ENCODE measurements around the gene IL13.
"Not testable (repeated sequence)": the region's sequence is repeated elsewhere in the genome, so short reads cannot be mapped to it uniquely, and the experiment has no call there.

The IL13 gene

GRCh38 chr5:132657676-132658380 lies at the start of gene IL13:
Gene IL13, plus strand, starts transcription at chr5:132658173. Its CDS starts 14 bp downstream, at chr5:132658187.
- DNase-seq = no peak

GRCh38 chr5:132611965-132612364 lies 46.0 kb upstream of the IL13 start:
- no peak for DNase-seq

- no peak for DNase-seq
Observed at GRCh38 chr5:132612846-132613245, 45.1 kb upstream of the IL13 start.

- no peak for DNase-seq
Observed at GRCh38 chr5:132621699-132622098, 36.3 kb upstream of the IL13 start.

DNA sequence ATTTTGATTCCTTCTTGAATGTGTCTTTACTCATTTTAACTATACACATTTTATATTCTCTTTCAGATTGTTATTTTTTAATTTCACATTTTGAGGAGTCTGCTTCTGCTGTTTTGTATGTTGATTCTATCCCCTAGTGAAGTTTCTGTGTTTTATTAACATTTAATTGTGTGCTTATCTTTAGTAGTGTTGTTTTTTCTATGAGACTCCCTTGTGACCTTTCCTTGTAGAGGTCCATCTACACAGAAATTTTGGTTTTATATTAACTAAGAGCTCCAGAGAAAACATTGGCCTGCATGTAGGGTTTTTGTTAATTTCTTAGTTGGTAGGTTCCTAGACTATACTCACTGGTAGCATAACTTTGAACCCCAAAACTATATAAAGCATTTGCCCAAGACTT lies 35.4 kb upstream of the IL13 start:
- no peak for DNase-seq

DNA sequence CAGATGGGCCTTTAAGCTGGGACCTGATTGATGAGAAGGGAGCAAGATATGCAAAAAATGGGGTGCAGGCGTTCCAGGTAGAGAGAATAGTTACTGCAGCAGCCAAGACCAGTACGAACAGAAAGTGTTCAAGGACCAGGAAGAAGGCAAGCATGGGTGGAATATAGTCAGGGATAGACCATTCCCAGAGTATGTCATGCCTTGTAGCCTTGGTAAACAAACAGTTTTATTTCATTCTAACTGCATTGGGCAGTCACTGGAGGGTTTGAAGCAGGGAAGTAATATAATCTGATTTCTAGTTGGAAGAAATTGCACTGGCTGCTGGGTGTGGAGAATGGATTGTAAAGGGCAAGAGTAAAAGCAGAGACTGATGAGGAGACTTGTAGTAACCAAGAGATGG lies 30.5 kb upstream of the IL13 start:
- DNase-seq = no peak

DNA sequence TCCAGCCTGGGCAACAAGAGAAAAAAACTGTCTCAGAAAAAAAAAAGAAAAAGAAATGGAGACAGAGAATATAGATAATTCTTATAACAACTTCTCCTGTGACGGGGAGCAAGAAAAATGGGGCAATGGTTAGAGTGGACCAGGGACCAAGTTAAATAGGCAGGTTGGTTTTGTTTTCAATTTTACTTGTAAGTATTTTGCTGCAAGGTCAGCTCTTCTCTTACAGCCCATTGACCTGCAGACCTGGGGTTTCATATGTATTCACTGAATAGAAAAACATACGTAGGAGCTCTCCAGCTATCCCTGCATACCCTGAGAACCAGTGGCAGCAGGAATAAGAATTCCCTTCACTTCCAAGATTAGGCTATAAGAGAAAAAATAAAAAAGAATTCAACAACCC lies 29.2 kb upstream of the IL13 start:
- DNase-seq = no peak

- no peak for DNase-seq
Observed at GRCh38 chr5:132629230-132629944, 28.6 kb upstream of the IL13 start.

DNA sequence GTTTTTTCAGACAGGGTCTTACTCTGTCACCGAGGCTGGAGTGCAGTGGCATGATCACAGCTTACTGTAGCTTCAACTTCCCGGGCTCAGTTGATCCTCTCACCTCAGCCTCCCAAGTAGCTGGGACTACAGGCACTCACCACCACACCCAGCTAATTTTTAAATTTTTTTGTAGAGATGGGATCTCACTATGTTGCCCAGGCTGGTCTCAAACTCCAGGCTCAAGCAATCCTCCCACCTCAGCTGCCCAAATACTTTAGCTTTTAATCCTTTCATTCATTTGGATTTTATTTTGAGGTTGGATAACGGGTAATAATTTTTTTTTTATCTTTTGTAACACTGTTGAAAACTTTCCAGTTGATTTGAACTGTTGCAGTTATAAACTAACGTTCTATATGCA lies 24.4 kb upstream of the IL13 start:
- DNase-seq = not testable (repeated sequence)

DNA sequence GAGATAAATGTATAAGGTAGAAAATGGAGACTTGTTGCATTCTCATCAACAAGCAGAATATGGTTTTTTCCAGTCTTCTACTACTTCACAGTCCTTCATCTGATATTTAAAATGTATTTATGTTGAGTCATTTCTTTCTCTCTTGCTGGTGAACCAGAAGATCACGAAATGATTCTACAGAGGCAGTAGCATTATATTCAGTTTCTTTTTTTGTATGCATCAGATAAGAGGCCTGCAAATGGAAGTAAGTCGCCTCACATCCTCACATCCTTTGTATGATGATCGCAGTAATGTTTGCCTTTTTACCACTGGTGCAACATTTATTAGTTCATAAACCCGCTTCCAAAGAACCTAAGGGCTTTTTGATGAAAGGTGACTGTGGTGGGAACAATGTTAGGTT lies 22.1 kb upstream of the IL13 start:
- no peak for DNase-seq

DNA sequence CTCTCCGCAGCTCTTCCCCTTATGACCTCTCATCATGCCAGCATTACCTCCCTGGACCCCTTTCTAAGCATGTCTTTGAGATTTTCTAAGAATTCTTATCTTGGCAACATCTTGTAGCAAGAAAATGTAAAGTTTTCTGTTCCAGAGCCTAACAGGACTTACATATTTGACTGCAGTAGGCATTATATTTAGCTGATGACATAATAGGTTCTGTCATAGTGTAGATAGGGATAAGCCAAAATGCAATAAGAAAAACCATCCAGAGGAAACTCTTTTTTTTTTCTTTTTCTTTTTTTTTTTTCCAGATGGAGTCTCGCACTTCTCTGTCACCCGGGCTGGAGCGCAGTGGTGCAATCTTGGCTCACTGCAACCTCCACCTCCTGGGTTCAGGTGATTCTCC lies 20.7 kb upstream of the IL13 start:
- DNase-seq = no peak

DNA sequence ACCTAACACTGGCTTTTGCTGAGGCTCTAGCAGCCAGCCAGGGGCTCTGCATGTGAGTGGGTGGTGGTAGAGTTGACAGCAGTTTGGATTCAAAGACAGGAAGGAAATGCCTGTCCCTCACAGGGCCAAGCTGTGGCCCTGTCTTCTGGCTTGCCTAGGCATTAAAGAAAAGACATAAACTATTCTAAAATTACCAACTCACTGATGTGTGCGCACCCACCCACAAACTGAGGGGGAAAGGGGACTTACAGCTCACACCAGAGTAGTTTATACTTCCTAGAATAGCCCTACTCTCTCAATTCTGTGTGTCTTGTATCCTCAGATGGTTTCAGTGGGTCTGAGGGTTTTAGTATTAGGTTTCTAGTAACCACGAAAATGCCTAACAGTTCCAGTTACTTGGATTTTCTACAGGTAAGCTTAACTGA lies 18.3 kb upstream of the IL13 start:
- no peak for DNase-seq

GRCh38 chr5:132640613-132641012 lies 17.4 kb upstream of the IL13 start:
- DNase-seq = no peak

GRCh38 chr5:132641241-132641723 lies 16.7 kb upstream of the IL13 start:
- DNase-seq = no peak

GRCh38 chr5:132641841-132642240 lies 16.1 kb upstream of the IL13 start:
- DNase-seq = no peak

- DNase-seq = no peak
Observed at GRCh38 chr5:132644177-132644576, 13.8 kb upstream of the IL13 start.

DNA sequence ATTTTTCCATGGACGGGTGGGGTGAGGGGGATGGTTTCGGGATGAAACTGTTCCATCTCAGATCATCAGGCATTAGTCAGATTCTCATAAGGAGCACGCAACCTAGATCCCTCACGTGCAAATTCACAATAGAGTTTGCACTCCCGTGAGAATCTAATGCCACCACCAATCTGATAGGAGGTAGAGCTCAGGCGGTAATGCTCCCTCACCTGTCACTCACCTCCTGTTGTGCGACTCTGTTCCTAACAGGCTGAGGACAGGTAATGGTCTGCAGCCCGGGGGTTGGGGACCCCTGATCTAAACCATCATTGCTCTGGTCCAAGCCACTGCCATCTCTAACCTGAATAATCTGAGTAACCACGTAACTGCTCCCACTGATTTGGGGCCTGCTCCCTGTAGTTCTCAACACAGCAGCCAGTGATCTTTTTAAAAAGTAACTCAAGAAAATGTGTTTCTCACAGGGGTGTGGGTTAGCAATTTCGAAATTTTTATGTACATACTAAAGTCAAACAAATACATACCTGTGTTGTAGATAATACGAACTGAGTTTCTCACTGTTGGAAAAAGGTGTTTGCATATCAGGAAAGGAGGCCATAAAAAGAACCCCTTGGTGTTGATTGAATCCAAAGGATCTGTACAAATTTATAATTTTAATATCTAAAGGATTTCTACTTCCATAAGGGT lies 11.2 kb upstream of the IL13 start:
- DNase-seq = no peak

DNA sequence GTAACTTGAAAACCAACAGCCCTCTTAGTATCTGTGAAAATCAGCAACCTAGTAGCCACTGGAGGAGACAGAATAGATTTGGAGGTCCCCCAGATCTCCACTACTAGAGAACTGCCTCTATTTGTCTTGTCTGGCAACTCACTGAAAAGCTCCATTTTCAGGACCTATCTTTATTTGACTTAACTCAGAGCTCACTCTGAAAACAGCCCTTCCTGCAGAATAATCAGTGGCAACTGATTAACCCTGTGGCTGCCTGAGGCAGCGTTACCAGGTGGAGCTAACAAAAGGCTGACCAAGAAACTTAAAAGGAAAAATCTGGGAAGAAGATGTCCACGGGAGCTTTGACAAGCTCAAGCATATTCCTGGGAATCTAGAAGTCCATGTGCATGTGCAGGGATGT lies 10.5 kb upstream of the IL13 start:
- no peak for DNase-seq

DNA sequence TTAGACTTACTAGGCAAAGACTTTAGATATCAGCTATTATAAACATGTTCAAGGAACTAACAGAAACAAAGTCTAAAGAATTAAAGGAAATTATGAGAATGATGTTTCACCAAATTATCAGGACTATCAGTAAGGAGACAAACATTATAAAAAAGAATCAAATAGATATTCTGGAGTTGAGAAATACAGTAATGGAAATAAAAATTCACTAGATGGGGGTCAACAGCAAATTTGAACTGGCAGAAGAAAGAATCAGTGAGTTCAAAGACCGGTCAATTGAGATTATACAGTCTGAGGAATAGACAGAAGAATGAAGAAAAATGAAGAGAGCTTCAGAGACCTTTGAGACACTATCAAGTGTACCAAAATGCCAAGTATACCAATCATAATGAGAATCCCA lies 9.6 kb upstream of the IL13 start:
- DNase-seq = no peak

DNA sequence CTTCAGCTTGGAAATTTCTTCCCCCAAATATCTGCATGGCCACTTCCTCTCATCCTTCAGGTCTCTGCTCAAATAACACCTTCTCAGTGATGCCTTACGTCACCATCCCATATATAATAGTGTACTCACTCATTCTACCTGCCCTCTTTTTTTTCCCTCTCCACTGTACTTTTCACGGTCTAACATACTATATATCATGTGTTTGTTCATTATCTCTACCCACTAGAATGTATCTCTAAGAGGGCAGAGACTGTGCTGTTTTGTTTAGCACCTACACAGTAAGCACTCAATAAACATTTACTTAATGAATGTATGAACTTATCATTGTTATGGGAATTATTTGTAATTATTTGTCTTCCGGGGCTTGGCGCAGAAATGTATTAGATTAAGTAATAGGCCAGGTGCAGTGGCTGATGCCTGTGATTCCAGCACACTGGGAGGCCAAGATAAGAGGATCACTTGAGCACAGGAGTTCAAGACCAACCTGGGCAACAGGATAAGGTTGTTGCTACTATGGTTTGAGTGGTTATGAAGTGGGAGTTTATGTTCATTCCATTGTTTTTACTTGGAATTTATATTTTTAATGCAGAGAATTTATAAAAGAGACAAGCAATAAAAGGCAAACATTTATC lies 6.0 kb upstream of the IL13 start:
- no peak for DNase-seq

DNA sequence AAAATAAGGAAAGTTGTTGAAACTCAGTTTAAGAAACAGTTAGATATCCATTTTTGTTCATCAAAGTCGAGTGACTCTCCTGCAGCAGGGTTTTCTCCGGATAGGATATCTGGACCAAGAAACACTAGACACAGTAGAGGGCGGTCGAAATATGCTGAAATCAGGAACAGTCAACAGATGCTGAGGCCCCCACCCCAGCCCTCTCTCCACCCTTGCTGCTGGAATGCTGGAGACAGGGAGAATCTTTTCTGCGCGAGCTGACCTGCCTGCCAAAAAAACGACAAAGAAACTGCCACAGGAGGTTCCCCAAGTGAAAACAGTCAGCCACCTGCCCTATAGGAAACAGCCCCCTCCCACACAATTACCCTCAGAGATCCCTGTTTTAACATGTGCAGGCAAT lies 4.3 kb upstream of the IL13 start:
- no peak for DNase-seq

DNA sequence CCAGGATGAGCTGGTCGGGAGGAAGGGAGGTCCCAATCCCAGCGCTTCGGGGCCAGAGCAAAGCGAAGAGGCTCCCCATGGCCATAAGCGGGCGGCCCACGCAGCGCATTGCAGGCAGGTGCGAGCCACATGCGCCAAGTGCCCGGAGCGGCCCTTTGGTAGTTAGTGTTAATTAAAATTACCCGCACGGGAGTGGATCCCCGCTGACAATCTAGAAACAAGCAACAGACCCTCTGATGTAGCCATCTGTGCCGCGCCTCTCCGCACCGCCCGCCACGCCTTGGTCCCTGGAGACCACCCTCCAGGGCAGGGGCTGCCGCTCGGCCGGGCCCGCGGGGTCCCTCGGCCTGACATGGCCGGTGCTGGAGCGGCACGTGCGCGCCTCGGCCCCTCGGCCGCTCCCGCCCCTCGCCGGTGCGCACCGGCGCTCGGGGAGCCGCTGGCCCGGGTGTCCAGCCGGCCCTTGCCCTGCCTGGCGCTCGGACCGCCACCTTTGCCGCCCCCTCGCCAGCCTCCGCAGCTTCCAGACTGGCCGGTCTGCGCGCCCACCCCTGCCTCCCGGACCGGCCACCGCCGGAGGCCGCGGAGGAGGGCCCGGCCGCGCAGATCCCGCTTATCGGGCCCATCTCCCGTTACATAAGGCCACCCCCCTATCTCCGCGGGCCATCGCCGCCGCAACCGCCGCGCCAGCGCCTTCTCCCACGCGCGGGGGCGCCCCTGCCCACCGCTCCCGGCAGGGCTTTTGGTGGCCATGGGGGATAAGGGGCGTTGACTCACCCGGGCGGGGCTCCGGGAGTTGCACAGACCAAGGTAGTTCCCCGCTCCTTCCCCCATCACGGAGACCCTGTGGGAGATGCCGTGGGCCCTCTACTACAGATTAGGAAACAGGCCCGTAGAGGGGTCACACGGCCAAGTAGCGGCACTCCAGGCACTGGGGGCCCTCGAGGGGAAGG lies 1.9 kb upstream of the IL13 start:
- peak; percentile 3 for DNase-seq
